ENCODE data around the gene VWA8.
"Not testable (repeated sequence)": the region's sequence is repeated elsewhere in the genome, so short reads cannot be mapped to it uniquely, and the experiment has no call there.

The VWA8 gene

DNA sequence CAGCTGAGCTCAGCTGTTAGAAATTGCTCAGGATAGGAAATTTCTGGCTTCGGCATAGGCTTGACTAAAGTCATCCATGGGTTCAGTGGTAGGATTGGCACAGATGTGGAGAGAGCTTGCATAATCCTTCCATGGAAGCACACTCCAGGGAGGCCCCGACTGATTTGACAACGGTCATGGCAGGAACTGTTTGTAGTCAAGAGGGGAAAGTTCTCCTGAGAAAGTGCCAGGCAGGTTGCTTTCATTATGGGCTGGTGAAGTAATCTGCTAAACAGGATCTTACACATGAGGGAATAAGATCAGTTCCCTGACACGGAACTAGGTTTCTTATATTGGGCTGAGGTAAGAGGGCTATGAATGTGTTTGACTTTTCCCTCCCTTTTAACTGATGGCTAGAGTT lies 383.5 kb downstream of the VWA8 start:
- H3K4me3 ChIP-seq (ENCODE audit: low read depth, low read length): no peak overlapping the region
- ChIA-PET CTCF (no interaction called here), POLR2A (no interaction called here)
- DNase-seq (ENCODE audit: low read depth, low spot score): no peak
- TF ChIP-seq CTCF (IDR thresholded peaks at IDR 0.05; ENCODE audit: insufficient read depth, low read length, missing control alignments): no peak

DNA sequence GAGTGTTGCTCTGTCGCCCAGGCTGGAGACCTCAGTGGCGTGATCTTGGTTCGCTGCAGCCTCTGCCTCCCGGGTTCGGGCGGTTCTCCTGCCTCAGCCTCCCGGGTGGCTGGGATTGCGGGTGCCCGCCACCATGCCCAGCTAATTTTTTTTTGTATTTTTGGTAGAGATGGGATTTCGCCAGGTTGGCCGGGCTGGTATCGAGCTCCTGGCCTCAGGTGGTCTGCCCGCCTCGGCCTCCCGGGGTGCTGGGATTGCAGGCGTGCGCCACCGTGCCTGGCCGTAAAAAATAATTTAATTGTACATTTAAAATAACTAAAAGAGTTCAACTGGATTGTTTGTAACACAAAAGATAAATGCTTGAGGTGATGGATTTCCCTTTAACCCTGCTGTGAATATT lies 387.3 kb downstream of the VWA8 start:
- H3K4me3 ChIP-seq (ENCODE audit: low read depth, low read length); CTCF ChIA-PET; POLR2A ChIA-PET; DNase-seq (ENCODE audit: low read depth, low spot score): not testable (repeated sequence)

DNA sequence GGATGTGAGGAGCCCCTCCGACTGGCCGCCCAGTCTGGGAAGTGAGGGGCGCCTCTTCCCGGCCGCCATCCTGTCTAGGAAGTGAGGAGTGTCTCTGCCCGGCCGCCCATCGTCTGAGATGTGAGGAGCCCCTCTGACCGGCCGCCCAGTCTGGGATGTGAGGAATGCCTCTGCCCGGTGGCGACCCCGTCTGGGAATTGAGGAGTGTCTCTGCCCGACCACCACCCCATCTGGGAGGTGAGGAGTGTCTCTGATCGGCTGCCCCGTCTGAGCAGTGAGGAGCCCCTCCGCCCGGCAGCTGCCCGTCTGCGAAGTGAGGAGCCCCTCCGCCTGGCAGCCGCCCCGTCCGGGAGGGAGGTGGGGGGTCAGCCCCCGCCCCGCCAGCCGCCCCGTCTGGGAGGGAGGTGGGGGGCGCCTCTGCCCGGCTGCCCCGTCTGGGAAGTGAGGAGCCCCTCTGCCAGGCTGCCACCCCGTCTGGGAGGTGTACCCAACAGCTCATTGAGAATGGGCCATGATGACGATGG lies 389.0 kb downstream of the VWA8 start:
- H3K4me3 ChIP-seq (ENCODE audit: low read depth, low read length); DNase-seq (ENCODE audit: low read depth, low spot score); POLR2A ChIA-PET; CTCF ChIA-PET: not testable (repeated sequence)

GRCh38 chr13:41568972-41569351 lies 391.9 kb downstream of the VWA8 start:
- CTCF ChIA-PET: no interaction called here
- TF ChIP-seq CTCF (IDR thresholded peaks at IDR 0.05; ENCODE audit: insufficient read depth, low read length, missing control alignments): no peak
- no peak overlapping the region for H3K4me3 ChIP-seq (ENCODE audit: low read depth, low read length)
- POLR2A ChIA-PET: no interaction called here
- no peak for DNase-seq (ENCODE audit: low read depth, low spot score)

GRCh38 chr13:41568143-41568971 lies 392.6 kb downstream of the VWA8 start:
- DNase-seq (ENCODE audit: low read depth, low spot score): no peak
- TF ChIP-seq CTCF (IDR thresholded peaks at IDR 0.05; ENCODE audit: insufficient read depth, low read length, missing control alignments): no peak
- POLR2A ChIA-PET: no interaction called here

DNA sequence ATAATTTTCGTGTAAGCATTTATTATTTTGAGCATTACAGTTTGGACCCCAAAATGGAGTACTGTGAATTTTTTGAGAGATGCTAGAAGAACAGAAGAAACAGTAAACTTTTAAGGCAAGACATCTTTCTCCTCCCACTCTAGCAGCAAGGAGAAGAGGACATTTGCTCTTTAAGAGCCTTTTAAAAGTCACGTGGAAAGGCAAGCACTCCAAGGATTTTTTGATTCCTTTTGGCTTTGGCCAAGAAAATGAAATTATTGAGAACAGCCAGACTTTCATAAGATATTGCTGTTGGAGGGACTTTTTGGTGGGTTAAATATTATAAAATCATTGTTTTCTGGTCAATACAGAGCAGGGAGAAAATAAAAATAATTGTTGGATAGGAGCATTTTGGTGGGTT lies 393.5 kb downstream of the VWA8 start:
- TF ChIP-seq CTCF (IDR thresholded peaks at IDR 0.05; ENCODE audit: insufficient read depth, low read length, missing control alignments): no peak
- CTCF ChIA-PET: interaction anchor here (1.0 kb wide), 1 partner anchor 11 kb away, joined by 3 read pairs; no protein-coding TSS in a partner anchor
- no peak for DNase-seq (ENCODE audit: low read depth, low spot score)
- POLR2A ChIA-PET: no interaction called here
- no peak overlapping the region for H3K4me3 ChIP-seq (ENCODE audit: low read depth, low read length)

More at GRCh38 chr13:41568143-41568971, 392.6 kb downstream of the VWA8 start:
- no peak overlapping the region for H3K4me3 ChIP-seq (ENCODE audit: low read depth, low read length)
- CTCF ChIA-PET: no interaction called here

- ChIA-PET CTCF (no interaction called here), POLR2A (no interaction called here)
- no peak overlapping the region for H3K4me3 ChIP-seq (ENCODE audit: low read depth, low read length)
- no peak for TF ChIP-seq CTCF (IDR thresholded peaks at IDR 0.05; ENCODE audit: insufficient read depth, low read length, missing control alignments)
- DNase-seq (ENCODE audit: low read depth, low spot score): no peak
Measured at GRCh38 chr13:41565846-41566245, 395.1 kb downstream of the VWA8 start.

Data from AG04449 (cell line).